Measurements from ENCODE around the gene DAAM2. TPM values are rescaled to one million over a fixed set of nuclear protein-coding genes. Genes with fewer than 3 reads are reported as not detected.

The DAAM2 gene
- total and polyA plus RNA-seq, 2 donors = 21.1 to 25.9 TPM

DNA sequence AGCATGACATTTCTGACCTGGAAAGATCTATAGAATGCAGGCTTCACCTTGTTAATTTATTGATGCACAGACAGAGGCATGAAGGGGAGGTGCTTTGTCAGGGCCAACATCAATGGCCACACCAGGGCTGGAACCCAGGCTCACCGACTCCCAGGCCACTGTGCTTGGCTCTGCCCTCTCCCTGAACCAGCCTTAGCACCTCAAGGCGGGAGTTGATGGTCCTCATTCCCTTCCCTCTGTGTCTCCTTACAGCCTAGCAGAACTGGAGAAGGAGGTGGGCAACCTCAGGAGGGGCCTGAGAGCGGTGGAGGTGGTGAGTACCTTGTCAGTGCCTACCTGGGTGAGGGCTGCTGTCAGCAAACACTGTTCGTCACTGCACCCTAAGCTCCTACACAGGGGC is 106.4 kb downstream of the DAAM2 start:
- no peak for DNase-seq (ENCODE audit: extremely low spot score)
- Histone ChIP-seq H3K4me1 (ENCODE audit: insufficient read depth) (no peaks in the 10 kb centered on the region), H3K4me3 (ENCODE audit: low read depth, low read length) (no peak overlapping the region), H3K27ac (ENCODE audit: low read depth) (no peak overlapping the region), H3K36me3 (ENCODE audit: insufficient read depth) (no peaks in the 10 kb centered on the region)
- 96% methylated on average over 4 of the region's 4 CpGs for WGBS

DNA sequence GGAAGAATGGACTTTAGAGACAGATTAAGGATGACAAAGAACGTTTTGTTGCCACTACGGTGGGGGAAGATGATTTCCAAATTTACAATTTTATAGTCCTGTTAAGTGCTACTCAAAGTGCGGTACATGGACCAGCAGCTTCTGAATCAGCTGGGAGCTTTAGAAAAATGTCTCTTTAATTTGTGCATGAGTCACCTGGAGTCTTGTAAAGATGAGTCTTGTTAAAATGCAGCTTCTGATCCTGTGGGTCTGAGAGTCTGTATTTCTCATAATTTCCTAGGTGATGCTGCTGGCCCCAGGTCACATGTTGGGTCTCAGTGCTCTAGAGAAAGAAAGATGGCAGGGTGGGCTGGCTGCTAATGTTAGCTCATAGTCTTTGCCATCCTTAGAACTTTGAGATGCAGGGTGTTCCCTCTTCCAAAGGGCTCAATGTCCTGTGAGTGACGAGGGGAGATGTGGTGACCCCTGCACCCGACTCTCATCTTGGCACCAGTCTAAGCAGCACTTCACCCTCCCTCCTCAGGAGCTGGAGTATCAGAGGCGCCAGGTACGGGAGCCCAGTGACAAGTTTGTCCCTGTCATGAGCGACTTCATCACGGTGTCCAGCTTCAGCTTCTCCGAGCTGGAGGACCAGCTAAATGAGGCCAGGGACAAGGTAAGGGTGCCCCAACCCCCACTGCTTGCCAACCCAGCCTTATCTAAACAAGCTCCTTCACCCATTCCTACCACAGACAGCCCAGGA is 107.5 kb downstream of the DAAM2 start:
- Histone ChIP-seq H3K4me3 (ENCODE audit: low read depth, low read length) (no peak overlapping the region), H3K36me3 (ENCODE audit: insufficient read depth) (no peaks in the 10 kb centered on the region), H3K27ac (ENCODE audit: low read depth) (no peak overlapping the region), H3K4me1 (ENCODE audit: insufficient read depth) (no peaks in the 10 kb centered on the region)
- WGBS = 85% methylated on average over 10 of the region's 10 CpGs
- DNase-seq (ENCODE audit: extremely low spot score) = no peak

DNA sequence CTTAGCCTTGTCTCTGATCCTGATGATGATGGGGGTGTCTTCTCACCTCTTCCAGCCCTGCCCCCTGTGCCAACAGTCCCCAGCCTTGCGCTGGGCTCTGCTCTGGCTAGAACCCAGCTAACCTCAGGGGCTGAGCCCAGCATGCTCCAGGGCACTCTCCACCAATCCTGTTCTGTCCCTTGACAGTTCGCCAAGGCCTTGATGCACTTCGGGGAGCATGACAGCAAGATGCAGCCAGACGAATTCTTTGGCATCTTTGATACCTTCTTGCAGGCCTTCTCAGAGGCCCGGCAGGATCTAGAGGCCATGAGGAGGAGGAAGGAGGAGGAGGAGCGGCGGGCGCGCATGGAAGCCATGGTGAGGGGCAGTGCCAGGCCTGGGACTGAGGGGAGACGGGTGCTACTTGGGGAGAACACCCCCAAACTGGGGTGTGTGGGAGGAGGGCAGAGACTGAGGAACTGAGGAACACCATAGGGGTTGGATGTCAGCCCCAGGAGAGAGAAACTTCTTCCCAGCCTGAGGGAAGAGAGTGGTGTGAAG is 109.0 kb downstream of the DAAM2 start:
- no peak for DNase-seq (ENCODE audit: extremely low spot score)
- Histone ChIP-seq H3K27ac (ENCODE audit: low read depth) (no peak overlapping the region), H3K4me3 (ENCODE audit: low read depth, low read length) (no peak overlapping the region), H3K4me1 (ENCODE audit: insufficient read depth) (no peaks in the 10 kb centered on the region), H3K36me3 (ENCODE audit: insufficient read depth) (no peaks in the 10 kb centered on the region)
- WGBS = 86% methylated on average over 10 of the region's 10 CpGs

DNA sequence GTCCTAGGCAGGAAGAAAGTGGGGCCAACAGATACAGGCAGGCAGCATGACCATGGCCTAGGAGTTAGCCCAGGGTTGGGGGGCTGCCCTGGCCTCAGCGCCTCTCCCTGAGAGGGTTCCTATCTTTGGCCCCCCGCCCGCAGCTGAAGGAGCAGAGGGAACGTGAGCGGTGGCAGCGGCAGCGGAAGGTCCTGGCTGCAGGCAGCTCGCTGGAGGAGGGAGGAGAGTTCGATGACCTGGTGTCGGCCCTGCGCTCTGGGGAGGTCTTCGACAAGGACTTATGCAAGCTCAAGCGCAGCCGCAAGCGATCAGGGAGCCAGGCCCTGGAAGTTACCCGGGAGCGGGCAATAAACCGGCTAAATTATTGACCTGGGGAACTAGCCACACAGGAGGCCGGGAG is 109.5 kb downstream of the DAAM2 start:
- H3K4me1 ChIP-seq (ENCODE audit: insufficient read depth) = no peaks in the 10 kb centered on the region
- no peak for DNase-seq (ENCODE audit: extremely low spot score)
- no peaks in the 10 kb centered on the region for H3K36me3 ChIP-seq (ENCODE audit: insufficient read depth)
- no peak overlapping the region for H3K4me3 ChIP-seq (ENCODE audit: low read depth, low read length)
- 76% methylated on average over 19 of the region's 19 CpGs for WGBS
- no peak overlapping the region for H3K27ac ChIP-seq (ENCODE audit: low read depth)

DNA sequence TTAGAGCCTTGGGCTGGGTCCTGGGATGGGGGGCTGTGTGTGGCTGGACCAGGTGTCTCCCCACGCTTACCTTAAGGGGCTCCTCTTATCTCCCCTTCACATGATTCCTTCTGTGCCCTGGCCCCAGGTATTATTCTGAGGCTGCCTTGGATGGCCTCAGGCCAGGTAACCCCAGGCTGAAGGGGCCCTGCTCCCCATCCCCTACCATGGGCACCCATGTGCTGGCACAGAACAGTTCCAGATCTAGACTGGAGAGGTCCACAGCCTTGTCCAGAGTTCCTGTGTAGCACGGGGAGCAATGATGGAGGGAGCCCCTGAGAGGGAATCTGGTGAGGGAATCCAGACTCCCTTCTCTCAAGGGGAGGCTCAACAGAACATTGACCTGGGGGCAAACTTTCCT is 110.0 kb downstream of the DAAM2 start:
- H3K27ac ChIP-seq (ENCODE audit: low read depth) = no peak overlapping the region
- H3K4me3 ChIP-seq (ENCODE audit: low read depth, low read length) = no peak overlapping the region
- no peak for DNase-seq (ENCODE audit: extremely low spot score)
- no peaks in the 10 kb centered on the region for H3K36me3 ChIP-seq (ENCODE audit: insufficient read depth)
- H3K4me1 ChIP-seq (ENCODE audit: insufficient read depth) = no peaks in the 10 kb centered on the region
- WGBS = 90% methylated on average over 2 of the region's 2 CpGs

DNA sequence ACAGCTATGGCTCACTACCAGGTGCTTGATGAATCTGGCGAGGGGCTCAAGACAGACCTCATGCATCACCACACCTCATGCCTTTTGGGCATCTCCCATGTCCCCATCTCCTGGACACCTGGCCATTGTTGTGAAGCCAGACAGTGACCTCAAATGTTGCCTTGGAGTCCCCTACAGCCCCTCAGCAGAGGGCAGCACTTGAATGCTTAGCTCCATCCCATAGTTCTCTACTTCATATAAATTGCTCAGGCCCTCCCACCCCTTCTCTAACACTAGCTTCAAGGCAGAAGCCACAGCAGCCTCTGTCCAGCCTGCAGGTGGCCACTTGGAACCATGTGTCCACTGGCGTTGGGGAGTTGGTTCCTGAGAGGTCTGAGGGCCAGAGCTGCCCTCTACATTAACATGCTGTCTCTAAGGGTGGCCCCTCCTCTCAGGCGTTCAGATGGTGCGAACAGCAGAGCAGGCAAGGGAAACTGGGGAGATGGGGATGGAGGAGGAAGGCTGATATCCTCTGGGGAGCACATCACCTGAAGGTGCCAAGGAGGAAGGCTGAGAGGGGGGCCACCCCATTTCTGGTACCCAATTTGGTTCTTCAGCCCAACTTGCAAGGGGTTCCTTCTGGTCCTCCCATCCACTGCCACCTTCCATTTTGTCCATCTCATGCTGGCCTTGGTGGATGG is 110.8 kb downstream of the DAAM2 start:
- H3K4me1 ChIP-seq (ENCODE audit: insufficient read depth) = no peaks in the 10 kb centered on the region
- WGBS = 96% methylated on average over 4 of the region's 4 CpGs
- H3K4me3 ChIP-seq (ENCODE audit: low read depth, low read length) = no peak overlapping the region
- no peak overlapping the region for H3K27ac ChIP-seq (ENCODE audit: low read depth)
- H3K36me3 ChIP-seq (ENCODE audit: insufficient read depth) = no peaks in the 10 kb centered on the region
- no peak for DNase-seq (ENCODE audit: extremely low spot score)

DNA sequence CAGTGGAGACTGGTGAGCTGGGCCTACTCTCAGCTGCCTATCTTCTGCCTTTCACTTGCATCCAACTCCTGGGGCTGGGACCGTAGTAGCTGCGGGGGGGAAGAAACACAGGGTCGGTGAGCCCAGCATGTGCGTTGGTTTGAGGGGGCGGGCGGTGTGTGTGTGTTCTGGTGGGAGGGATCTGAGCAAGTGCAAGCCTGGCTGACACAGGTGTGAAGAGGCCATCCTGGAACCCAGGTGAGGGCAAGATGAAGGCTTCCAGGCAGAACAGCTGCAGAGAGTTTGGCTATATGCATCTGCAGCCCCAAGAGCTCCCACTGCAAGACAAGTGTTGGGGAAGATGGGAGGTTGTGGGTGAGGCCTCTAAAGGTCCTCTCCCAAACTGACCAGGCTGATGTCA is 111.5 kb downstream of the DAAM2 start:
- Histone ChIP-seq H3K4me3 (ENCODE audit: low read depth, low read length) (no peak overlapping the region), H3K27ac (ENCODE audit: low read depth) (no peak overlapping the region), H3K4me1 (ENCODE audit: insufficient read depth) (no peaks in the 10 kb centered on the region), H3K36me3 (ENCODE audit: insufficient read depth) (no peaks in the 10 kb centered on the region)
- DNase-seq (ENCODE audit: extremely low spot score) = no peak
- 94% methylated on average over 6 of the region's 6 CpGs for WGBS

DNA sequence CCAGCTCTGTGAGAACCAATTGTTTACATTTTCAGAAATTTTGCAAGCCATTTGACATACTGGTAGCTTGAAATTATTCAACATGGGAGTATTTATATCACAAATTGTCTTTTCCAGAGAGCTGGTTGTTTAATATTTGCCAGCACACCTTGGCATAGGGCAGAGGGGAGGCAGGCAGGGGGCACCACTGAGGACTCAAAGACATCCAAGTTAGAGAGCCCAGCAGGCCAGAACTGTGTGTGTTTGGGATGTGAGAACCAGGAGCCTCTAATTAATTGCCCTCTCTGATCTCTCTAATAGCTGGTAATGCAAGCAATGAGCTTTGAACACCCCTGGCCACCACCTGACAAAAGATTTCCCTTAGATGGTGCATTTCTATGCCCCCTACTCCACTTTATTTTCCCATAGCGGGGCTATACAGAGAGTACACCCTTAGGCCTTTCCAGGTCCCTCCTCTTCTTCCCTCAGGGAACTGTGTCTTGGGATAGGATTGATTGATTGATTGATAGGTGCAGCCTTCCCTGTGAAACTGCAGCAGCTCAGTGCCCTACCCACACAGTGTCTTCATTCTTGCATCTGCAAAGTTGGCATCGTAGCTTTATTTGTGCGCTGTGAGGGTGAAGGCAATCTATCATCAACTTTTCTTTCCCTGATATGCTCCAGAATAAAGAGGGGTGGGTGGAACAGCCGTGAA is 112.9 kb downstream of the DAAM2 start:
- WGBS = 75% methylated on average over 4 of the region's 4 CpGs
- DNase-seq (ENCODE audit: extremely low spot score) = no peak
- no peaks in the 10 kb centered on the region for H3K4me1 ChIP-seq (ENCODE audit: insufficient read depth)
- H3K4me3 ChIP-seq (ENCODE audit: low read depth, low read length) = no peak overlapping the region
- no peak overlapping the region for H3K27ac ChIP-seq (ENCODE audit: low read depth)
- H3K36me3 ChIP-seq (ENCODE audit: insufficient read depth) = no peaks in the 10 kb centered on the region

DNA sequence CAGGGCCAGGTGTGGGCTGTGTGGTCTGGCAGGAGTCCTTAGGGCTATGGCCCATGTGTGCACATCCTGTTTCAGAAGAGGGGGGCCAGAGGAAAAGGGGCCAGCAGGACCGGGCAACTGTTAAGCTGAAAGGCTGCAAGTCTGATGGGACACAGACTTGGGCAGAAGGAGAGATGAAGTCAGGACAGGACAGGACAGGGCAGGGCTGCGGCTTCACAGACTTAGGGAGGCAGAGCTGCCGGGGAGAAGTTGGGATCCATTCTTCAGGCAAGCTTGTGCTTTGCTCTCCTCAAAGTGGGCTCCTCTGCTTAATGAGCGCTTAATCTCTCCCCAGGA is 113.4 kb downstream of the DAAM2 start:
- WGBS = 83% methylated on average over 4 of the region's 4 CpGs

DNA sequence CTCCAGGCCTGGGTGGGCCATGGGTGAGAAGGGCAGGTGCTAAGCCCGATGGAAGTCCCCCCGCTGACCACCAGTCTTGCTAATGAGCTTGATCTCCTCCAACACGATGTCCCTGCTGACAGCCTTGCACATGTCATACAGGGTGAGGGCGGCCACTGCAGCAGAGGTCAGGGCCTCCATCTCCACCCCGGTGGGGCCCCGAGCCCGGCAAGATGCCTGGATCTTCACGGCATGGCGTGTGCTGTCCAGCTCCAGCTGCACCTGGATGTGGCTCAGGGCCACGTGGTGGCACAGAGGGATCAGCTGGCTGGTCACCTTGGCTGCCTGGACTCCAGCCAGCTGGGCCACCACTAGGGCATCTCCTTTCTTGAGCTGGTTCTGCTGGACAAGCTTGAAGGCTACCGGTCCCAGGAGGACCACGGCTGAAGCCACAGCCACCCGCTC is 114.2 kb downstream of the DAAM2 start:
- no peak for DNase-seq (ENCODE audit: extremely low spot score)
- Histone ChIP-seq H3K4me1 (ENCODE audit: insufficient read depth) (no peaks in the 10 kb centered on the region), H3K4me3 (ENCODE audit: low read depth, low read length) (no peak overlapping the region), H3K36me3 (ENCODE audit: insufficient read depth) (no peaks in the 10 kb centered on the region), H3K27ac (ENCODE audit: low read depth) (no peak overlapping the region)
- WGBS = 84% methylated on average over 13 of the region's 13 CpGs

More for the DNA sequence above, 113.4 kb downstream of the DAAM2 start:
- no peaks in the 10 kb centered on the region for H3K4me1 ChIP-seq (ENCODE audit: insufficient read depth)
- no peak for DNase-seq (ENCODE audit: extremely low spot score)
- no peak overlapping the region for H3K27ac ChIP-seq (ENCODE audit: low read depth)
- no peaks in the 10 kb centered on the region for H3K36me3 ChIP-seq (ENCODE audit: insufficient read depth)
- no peak overlapping the region for H3K4me3 ChIP-seq (ENCODE audit: low read depth, low read length)

DNA sequence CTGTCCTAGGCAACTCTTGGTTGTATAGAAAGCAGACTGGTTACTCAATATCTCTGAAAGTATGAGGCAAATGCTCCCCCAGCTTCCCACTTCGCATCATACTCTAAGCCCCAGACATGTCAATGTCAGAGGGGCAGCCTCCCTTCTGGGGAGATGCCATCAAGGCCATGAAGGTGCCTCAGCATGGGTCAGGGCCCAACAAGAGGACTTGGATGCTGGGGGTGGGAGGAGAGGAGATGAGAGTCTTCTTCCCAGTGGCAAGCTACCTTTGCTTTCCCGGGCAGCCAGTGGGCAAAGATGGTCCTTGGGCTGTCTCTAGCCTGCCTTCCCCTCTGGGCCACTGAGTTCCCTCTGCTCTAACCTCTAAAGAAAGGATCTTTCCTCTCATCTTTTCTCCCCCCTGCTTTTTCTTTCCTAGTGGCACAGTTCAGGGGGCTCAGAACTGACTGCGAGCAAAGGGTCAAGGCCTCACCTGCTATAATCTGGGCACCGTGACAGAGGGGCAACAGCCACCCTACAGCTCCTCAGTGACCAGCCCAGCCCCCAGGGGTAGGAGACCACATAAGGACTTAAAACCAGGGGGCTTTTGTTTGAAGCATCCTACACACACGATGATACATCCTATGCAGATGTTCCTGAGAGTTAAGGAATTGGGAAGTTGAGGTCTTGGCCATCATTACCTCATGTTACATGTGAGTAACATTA is 115.8 kb downstream of the DAAM2 start:
- no peak overlapping the region for H3K27ac ChIP-seq (ENCODE audit: low read depth)
- H3K4me3 ChIP-seq (ENCODE audit: low read depth, low read length) = no peak overlapping the region
- H3K4me1 ChIP-seq (ENCODE audit: insufficient read depth) = no peaks in the 10 kb centered on the region
- no peaks in the 10 kb centered on the region for H3K36me3 ChIP-seq (ENCODE audit: insufficient read depth)
- WGBS = 94% methylated on average over 5 of the region's 5 CpGs
- DNase-seq (ENCODE audit: extremely low spot score) = no peak

DNA sequence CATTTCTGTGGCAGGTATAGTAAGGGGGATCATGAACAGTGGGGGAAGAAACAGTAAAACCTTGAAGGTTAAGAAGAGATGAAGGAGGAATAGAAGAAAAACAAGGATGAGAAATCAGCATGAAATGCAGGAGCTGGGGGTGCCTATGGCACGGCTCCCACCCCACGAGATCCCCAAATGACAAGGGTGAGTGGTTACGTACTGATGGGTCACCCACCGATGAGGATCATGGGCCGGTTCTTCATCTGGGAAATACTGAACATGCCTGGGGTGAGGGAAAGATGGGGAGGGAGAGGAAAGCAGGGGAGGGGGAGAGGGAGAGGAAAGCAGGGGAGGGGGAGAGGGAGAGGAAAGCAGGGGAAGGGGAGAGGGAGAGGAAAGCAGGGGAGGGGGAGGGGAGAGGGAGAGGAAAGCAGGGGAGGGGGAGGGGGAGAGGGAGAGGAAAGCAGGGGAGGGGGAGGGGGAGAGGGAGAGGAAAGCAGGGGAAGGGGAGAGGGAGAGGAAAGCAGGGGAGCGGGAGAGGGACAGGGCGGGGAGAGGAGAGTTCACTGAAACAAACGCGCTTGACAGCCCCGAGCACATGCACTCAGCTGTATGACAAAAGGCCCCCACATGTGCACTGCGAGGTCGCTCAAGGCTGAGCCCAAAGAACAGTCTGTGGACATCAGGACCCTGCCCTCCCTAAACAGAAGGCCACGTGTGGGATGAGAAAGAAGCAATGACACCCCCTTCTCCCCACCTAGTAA is 116.8 kb downstream of the DAAM2 start:
- WGBS = 82% methylated on average over 13 of the region's 13 CpGs
- no peak for DNase-seq (ENCODE audit: extremely low spot score)
- no peaks in the 10 kb centered on the region for H3K36me3 ChIP-seq (ENCODE audit: insufficient read depth)

DNA sequence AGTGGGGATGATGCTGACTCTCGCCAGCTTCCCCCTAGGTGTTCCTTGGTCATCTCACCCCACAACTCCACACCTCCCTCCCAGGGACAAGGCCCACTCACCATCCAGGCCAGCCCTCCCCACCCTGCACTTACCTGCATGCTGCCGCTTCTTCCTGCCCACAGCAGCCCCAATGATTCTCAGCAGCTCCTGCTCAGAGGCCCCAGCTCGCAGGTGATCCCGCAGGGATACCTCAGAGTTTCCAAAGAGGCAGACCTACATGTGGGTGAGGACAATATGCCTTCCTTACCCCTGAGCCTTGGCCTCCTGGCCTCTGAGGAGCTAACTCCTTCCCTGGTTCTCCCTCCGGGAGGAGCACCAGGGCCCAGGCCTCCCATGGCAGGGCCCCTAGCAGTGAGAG is 117.5 kb downstream of the DAAM2 start:
- Histone ChIP-seq H3K4me1 (ENCODE audit: insufficient read depth) (no peaks in the 10 kb centered on the region), H3K36me3 (ENCODE audit: insufficient read depth) (no peaks in the 10 kb centered on the region), H3K27ac (ENCODE audit: low read depth) (no peak overlapping the region), H3K4me3 (ENCODE audit: low read depth, low read length) (no peak overlapping the region)
- DNase-seq (ENCODE audit: extremely low spot score) = no peak
- WGBS = 95% methylated on average over 5 of the region's 5 CpGs

More for the DNA sequence above, 116.8 kb downstream of the DAAM2 start:
- Histone ChIP-seq H3K4me3 (ENCODE audit: low read depth, low read length) (no peak overlapping the region), H3K27ac (ENCODE audit: low read depth) (no peak overlapping the region), H3K4me1 (ENCODE audit: insufficient read depth) (no peaks in the 10 kb centered on the region)

Measured in urinary bladder (tissue), 4 donors.